Gastroesophageal sphincter (tissue), 4 donors: Measurements from ENCODE around the gene C5orf22. TPM values are rescaled to one million over a fixed set of nuclear protein-coding genes. Genes with fewer than 3 reads are reported as not detected.
"Not testable (repeated sequence)": the region's sequence is repeated elsewhere in the genome, so short reads cannot be mapped to it uniquely, and the experiment has no call there.

Source experiments
- ATAC-seq: fragments of 150-250 bp; one replicate; pipeline ENCODE4 v1.9.1; 2016; ENCODE audit warnings: mild to moderate bottlenecking, moderate library complexity
- H3K27ac ChIP-seq, 4 donors: fragments of 200-600 bp; sonication (generic) in 3 of 4; 1 replicate in 3 of 4; 2 replicates in 1 of 4; pipeline ENCODE4 v1.5.1; 2016 to 2019
- H3K27me3 ChIP-seq: fragments of 200-600 bp; sonication (generic); one replicate; pipeline ENCODE4 v1.5.1; 2019
- H3K36me3 ChIP-seq, 2 donors: fragments of 200-600 bp; sonication (generic); one replicate each; pipeline ENCODE4 v1.5.1; 2019; ENCODE audit warnings: control low read depth in 1 of 2
- H3K4me1 ChIP-seq, 3 donors: fragments of 200-600 bp; sonication (generic); 1 replicate in 2 of 3; 2 replicates in 1 of 3; pipeline ENCODE4 v1.5.1; 2016 to 2019; ENCODE audit warnings: control low read depth in 2 of 3
- H3K4me3 ChIP-seq, 2 donors: fragments of 200-600 bp; sonication (generic); one replicate each; pipeline ENCODE4 v1.5.1; 2019; ENCODE audit warnings: mild to moderate bottlenecking in 1 of 2, moderate library complexity in 1 of 2
- H3K9me3 ChIP-seq, 3 donors: fragments of 200-600 bp; sonication (generic); one replicate each; pipeline ENCODE4 v1.5.1; 2017 to 2019; ENCODE audit warnings: control low read depth in 2 of 3
- EP300 ChIP-seq: sonication (generic); formaldehyde crosslinking; IDR thresholded peaks from one replicate; pipeline ENCODE4 v1.6.1; 2017; ENCODE audit warnings: antibody characterized with exemption, mild to moderate bottlenecking
- POLR2A ChIP-seq, 2 donors: fragments of 450-650 bp; IDR thresholded peaks; one replicate each; pipeline ENCODE4 v1.6.1; 2017; ENCODE audit warnings: antibody characterized with exemption in 2 of 2, mild to moderate bottlenecking in 2 of 2, moderate library complexity in 1 of 2
- POLR2AphosphoS5 ChIP-seq: sonication (generic); formaldehyde crosslinking; IDR thresholded peaks from one replicate; pipeline ENCODE4 v1.6.1; 2017; ENCODE audit warnings: antibody characterized with exemption
- whole genome bisulfite sequencing, 2 donors: methylation state at CpG; one replicate each; pipeline ENCODE4 v1.1.5; 2018; ENCODE audit warnings: low coverage in 1 of 2; 5-methylcytosine and 5-hydroxymethylcytosine counted together
- small RNA-seq, 4 donors: library from RNA; depleted of rRNA; stranded (forward); fragments of <200 nt; gene quantifications; one replicate each; pipeline ENCODE3, GENCODE V24; 2016
- total RNA-seq, 4 donors: library from RNA; depleted of rRNA; stranded (reverse); fragments of >200 nt; gene quantifications; one replicate each; pipeline ENCODE4 v1.1.0, GENCODE V29; 2016
- TF ChIP-seq, protein P1 (sequence below), 4 experiments: fragments of 200-600 bp in 2 of 4; fragments of 450-650 bp in 2 of 4; sonication (generic) in 1 of 4; IDR thresholded peaks; one replicate each; pipeline ENCODE4 v1.5.1; 2017 to 2019; ENCODE audit warnings: antibody characterized with exemption in 4 of 4, mild to moderate bottlenecking in 2 of 4, moderate library complexity in 2 of 4

The C5orf22 gene
- total RNA-seq, 4 donors from 2014 or later: 16.8 to 19.9 (median 17.9) TPM

DNA sequence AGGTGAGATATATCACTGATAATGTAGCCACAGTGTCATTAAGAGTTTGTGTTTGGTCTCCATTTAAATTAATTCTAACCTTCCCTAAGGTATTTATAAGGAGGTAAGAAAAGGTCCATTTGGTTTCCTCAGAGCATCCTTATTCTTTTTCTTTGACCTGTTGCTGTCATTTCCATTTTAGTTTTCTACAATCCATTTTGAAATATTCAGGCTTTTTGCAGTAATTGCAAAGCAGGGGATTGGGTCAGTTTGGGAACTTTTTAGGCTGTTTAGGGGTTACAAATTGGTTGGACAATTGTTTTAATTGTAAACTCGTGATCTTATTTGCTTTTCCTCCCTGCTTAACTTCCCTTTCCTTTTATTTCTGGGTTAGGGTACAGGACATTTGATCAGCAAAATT is 64.3 kb downstream of the C5orf22 start:
- no peaks in the 10 kb centered on the region for H3K4me1 ChIP-seq
- no peak for ATAC-seq
- no peaks in the 10 kb centered on the region for H3K9me3 ChIP-seq
- no peak overlapping the region for H3K27ac ChIP-seq
- 60 to 75% methylated on average over 1 of the region's 1 CpG for WGBS, 2 donors
- peaks cover 4% of the 10 kb centered on the region for H3K27me3 ChIP-seq
- no peak for TF ChIP-seq POLR2AphosphoS5
- H3K36me3 ChIP-seq: no peaks in the 10 kb centered on the region
- H3K4me3 ChIP-seq: no peak overlapping the region

DNA sequence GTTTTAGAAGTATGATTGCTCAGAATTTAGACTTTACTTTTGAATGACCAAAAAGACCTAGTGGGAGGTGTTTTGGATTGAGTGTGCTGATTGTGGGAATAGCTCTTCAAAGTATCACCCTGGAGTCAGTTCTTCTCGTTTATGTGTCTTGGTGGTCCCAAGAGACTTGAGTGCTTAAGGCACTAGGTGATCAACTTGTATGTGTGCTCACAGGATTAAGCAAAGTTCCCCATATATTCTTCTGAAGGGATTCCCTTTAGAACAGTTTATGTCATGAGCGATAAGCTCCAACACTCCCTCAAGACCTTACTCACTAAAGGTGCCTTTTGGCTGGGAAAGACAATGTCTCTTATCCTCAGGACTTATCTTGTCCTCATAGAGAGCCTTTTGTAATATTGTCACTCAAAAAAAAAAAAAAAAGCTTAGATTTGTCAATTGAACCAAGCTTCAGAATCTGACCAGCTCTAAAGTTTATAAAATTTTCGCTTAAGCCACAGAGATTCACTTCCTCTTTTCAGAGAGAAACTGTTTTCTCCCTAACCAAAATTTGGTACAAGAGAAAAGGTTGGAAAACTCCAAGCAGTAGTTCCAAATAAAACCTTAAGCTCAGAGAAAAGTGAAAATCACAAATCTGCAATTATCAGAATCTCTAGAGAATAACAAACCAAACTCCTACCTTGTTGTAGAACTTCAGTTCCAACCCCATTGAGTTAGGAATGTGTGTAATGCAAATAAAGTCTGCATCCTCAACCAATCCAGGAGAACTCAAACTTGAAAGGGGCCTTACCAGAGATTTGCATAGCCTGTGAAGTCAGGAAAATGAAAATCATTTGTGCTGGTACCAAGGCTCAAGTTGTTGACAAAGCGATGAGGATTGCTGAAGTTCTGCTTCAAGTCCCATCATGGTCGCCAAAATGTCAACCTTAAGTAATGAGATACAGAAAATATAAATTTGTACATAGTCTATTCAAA is 66.8 kb downstream of the C5orf22 start:
- WGBS, 2 donors: 91 to 100% methylated on average over 2 to 5 of the region's 5 CpGs
- Histone ChIP-seq H3K4me3 (no peak overlapping the region), H3K27me3 (peaks cover 4% of the 10 kb centered on the region), H3K4me1 (no peaks in the 10 kb centered on the region), H3K27ac (no peak overlapping the region), H3K9me3 (no peaks in the 10 kb centered on the region), H3K36me3 (no peaks in the 10 kb centered on the region)
- no peak for ATAC-seq
- TF ChIP-seq, protein P1, sequence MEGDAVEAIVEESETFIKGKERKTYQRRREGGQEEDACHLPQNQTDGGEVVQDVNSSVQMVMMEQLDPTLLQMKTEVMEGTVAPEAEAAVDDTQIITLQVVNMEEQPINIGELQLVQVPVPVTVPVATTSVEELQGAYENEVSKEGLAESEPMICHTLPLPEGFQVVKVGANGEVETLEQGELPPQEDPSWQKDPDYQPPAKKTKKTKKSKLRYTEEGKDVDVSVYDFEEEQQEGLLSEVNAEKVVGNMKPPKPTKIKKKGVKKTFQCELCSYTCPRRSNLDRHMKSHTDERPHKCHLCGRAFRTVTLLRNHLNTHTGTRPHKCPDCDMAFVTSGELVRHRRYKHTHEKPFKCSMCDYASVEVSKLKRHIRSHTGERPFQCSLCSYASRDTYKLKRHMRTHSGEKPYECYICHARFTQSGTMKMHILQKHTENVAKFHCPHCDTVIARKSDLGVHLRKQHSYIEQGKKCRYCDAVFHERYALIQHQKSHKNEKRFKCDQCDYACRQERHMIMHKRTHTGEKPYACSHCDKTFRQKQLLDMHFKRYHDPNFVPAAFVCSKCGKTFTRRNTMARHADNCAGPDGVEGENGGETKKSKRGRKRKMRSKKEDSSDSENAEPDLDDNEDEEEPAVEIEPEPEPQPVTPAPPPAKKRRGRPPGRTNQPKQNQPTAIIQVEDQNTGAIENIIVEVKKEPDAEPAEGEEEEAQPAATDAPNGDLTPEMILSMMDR (IDR thresholded peaks at IDR 0.05): no peak
- TF ChIP-seq POLR2A (IDR thresholded peaks at IDR 0.05): no peak
- TF ChIP-seq EP300: no peak
- TF ChIP-seq POLR2AphosphoS5: no peak

DNA sequence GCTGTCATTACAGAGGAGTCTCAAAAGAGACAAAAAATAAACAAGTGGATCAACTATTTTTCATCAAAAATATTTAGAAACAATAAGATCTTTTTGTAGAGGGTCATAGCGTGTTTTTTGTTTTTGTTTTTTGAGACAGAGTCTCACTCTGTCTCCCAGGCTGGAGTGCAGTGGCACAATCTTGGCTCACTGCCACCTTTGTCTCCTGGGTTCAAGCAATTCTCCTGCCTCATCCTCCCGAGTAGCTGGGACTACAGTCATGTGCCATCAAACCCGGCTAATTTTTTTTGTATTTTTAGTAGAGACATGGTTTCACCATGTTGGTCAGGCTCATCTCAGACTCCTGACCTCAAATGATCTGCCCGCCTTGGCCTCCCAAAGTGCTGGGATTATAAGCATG is 70.2 kb downstream of the C5orf22 start:
- not testable (repeated sequence) for H3K4me1 ChIP-seq, ATAC-seq, H3K4me3 ChIP-seq, H3K9me3 ChIP-seq, H3K27ac ChIP-seq, H3K36me3 ChIP-seq, H3K27me3 ChIP-seq
- WGBS, 2 donors: 79 to 88% methylated on average over 4 of the region's 4 CpGs

DNA sequence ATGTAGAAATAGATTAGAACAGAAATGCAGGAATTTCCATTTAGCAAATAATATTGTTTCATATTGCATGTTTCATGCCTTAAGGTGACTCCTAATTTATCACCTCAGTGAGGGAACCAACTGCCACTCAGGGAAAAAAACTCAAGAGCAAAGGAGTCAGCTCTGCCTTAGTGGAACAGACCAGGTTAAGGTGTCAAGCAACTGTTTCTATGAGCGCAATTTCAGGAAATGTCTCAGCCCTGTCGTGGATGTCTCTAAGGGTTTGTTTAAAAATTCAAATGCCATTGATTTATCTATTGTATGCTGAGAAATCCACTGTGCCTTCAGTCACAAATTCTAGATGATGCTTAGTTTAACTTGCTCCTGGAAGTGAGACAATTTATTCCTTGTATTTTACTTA is 72.1 kb downstream of the C5orf22 start:
- 45 to 56% methylated on average over 2 of the region's 2 CpGs for WGBS, 2 donors
- Histone ChIP-seq H3K36me3 (no peaks in the 10 kb centered on the region), H3K27me3 (no peaks in the 10 kb centered on the region), H3K4me1 (no peaks in the 10 kb centered on the region), H3K27ac (no peak overlapping the region), H3K9me3 (no peaks in the 10 kb centered on the region), H3K4me3 (no peak overlapping the region)
- ATAC-seq: no peak
- TF ChIP-seq POLR2A (IDR thresholded peaks at IDR 0.05) (no peak), EP300 (no peak), POLR2AphosphoS5 (no peak)
- TF ChIP-seq, protein P1 (IDR thresholded peaks at IDR 0.05): no peak

DNA sequence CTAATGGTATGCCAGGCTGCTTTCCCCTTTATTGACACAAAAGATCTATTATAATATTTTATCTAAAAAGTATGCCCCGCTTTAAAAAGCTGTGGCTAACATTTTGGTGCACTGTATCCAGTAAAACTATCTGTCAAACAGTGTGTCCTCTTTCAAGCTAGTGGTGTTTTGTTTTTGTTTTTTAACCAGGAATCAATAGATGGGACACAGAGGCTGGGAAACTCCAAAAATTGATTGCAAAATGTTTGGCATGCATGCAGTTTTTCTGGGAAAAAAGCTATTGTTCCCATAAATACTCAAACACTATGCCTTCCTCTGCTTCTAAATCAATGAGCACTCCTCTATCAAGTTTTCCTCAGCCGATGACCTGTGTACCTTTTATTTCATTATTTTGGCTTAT is 72.5 kb downstream of the C5orf22 start:
- no peak for ATAC-seq
- Histone ChIP-seq H3K36me3 (no peaks in the 10 kb centered on the region), H3K27ac (no peak overlapping the region)

More for the DNA sequence above, 72.5 kb downstream of the C5orf22 start:
- TF ChIP-seq POLR2A (IDR thresholded peaks at IDR 0.05) (no peak), POLR2AphosphoS5 (no peak), EP300 (no peak)
- TF ChIP-seq, protein P1 (IDR thresholded peaks at IDR 0.05): no peak
- H3K27me3 ChIP-seq: no peaks in the 10 kb centered on the region
- 77% methylated on average over 2 of the region's 2 CpGs; no CpG with 5 or more reads in 1 of the 2 donors for WGBS, 2 donors
- H3K9me3 ChIP-seq: no peaks in the 10 kb centered on the region
- H3K4me3 ChIP-seq: no peak overlapping the region
- H3K4me1 ChIP-seq: no peaks in the 10 kb centered on the region

Small RNAs within 50 kb of the gene (small RNA-seq; reads per million reads assigned to genes)
- gene RF00019 (0 reads per million in 4 donors), gene RNU6-363P (0 to 0.18 (median 0) reads per million in 4 donors)

Other genes with a start within 250 kb of the C5orf22 start
- 10 to 100 TPM; 22.4 to 38.0 (median 36.4) TPM for gene DROSHA, start 208 bp upstream of the C5orf22 start, total RNA-seq
- 10 to 100 TPM in 3 of 4 donors, 1 to 10 TPM in 1; 8.6 to 19.4 (median 14.0) TPM for gene PDZD2, start 106.8 kb downstream of the C5orf22 start, total RNA-seq